ENCODE measurements around the gene ZNF184. TPM values are rescaled to one million over a fixed set of nuclear protein-coding genes. Genes with fewer than 3 reads are reported as not detected.

Gene ZNF184
- total RNA-seq, 1 experiment from 2014 or later, result 7.1 TPM

DNA sequence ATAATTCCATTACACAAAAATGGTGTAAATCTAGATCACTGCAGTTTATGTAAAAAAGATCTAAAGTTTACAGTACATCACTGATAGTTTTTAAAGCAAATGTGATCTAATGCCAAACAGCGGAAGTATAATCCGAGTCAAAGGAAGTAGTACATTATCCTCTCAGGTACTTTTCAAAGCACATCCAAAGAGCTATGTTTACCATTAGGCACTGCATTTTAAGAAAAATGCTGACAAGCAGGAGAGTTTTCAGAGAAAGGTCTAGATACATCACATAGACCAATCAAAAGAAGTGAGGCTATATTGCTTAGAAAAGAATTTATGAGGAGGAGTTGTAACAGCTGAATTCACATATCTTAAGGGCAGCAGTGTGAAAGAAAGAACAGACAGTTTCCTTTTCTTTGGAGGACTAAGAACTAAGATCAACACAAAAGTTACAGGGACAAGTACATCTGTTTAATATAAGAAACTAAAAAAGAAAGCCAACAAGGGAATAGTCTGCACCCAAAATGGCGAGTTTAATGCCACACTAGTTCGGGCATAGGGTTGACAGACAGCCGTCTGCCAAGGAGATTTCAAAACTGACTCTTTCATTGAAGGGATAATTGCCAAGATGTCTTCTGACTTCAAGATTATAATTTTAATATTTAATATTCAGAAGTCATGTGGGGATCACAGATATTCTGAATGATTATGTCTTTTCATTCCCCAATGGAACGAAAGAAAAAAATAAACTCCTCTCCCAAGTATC, 1.4 kb downstream of the ZNF184 start (continued):
- TF ChIP-seq, protein P1, sequence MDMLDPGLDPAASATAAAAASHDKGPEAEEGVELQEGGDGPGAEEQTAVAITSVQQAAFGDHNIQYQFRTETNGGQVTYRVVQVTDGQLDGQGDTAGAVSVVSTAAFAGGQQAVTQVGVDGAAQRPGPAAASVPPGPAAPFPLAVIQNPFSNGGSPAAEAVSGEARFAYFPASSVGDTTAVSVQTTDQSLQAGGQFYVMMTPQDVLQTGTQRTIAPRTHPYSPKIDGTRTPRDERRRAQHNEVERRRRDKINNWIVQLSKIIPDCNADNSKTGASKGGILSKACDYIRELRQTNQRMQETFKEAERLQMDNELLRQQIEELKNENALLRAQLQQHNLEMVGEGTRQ (CRISPR knock-in tag; IDR thresholded peaks at IDR 0.05), result no peak
- no peak for TF ChIP-seq ZNF396 (CRISPR knock-in tag; IDR thresholded peaks at IDR 0.05; ENCODE audit: borderline replicate concordance)

DNA sequence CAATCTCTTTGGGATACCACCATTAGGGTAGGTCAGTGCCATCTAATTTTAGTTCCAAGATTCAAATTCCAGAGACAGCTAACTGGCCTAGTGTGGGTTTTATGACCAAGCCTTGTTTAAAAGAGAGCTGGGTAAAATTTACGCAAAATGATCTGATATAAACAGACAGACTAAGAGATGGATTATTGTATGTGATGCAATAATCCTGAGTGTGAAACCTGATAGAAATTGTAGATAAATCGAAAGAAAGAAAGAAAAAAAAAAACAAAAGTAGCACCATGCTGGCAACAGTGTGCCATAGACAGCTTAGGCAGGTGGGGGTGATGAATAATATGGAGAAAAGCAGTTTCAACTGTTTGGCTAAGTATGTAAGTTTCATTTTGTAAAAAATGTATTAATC, 2.9 kb downstream of the ZNF184 start:
- ATAC-seq (no peak), DNase-seq (ENCODE audit: low spot score) (no peak)
- no peak overlapping the region for H3K27ac Mint-ChIP-seq
- CTCF ChIA-PET, result interaction anchor here (0.6 kb wide), 1 partner anchor 30 kb away, joined by 4 read pairs; no protein-coding TSS in a partner anchor
- no peak overlapping the region; the same call in 1 of the 2 replicates for H3K4me3 Mint-ChIP-seq
- peaks cover 27% of the 10 kb centered on the region for H3K36me3 Mint-ChIP-seq
- H3K4me1 Mint-ChIP-seq, result peaks cover 22% of the 10 kb centered on the region
- TF ChIP-seq, protein P2, sequence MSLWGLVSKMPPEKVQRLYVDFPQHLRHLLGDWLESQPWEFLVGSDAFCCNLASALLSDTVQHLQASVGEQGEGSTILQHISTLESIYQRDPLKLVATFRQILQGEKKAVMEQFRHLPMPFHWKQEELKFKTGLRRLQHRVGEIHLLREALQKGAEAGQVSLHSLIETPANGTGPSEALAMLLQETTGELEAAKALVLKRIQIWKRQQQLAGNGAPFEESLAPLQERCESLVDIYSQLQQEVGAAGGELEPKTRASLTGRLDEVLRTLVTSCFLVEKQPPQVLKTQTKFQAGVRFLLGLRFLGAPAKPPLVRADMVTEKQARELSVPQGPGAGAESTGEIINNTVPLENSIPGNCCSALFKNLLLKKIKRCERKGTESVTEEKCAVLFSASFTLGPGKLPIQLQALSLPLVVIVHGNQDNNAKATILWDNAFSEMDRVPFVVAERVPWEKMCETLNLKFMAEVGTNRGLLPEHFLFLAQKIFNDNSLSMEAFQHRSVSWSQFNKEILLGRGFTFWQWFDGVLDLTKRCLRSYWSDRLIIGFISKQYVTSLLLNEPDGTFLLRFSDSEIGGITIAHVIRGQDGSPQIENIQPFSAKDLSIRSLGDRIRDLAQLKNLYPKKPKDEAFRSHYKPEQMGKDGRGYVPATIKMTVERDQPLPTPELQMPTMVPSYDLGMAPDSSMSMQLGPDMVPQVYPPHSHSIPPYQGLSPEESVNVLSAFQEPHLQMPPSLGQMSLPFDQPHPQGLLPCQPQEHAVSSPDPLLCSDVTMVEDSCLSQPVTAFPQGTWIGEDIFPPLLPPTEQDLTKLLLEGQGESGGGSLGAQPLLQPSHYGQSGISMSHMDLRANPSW (CRISPR knock-in tag; conservative IDR thresholded peaks at IDR 0.05; ENCODE audit: low read depth), result no peak
- no peak for TF ChIP-seq TCF7 (CRISPR knock-in tag; IDR thresholded peaks at IDR 0.05; ENCODE audit: low read depth)
- POLR2A ChIA-PET, result no interaction called here
- H3K9me3 Mint-ChIP-seq, result no peaks in the 10 kb centered on the region
- H3K27me3 Mint-ChIP-seq (ENCODE audit: low read depth), result no peaks in the 10 kb centered on the region

DNA sequence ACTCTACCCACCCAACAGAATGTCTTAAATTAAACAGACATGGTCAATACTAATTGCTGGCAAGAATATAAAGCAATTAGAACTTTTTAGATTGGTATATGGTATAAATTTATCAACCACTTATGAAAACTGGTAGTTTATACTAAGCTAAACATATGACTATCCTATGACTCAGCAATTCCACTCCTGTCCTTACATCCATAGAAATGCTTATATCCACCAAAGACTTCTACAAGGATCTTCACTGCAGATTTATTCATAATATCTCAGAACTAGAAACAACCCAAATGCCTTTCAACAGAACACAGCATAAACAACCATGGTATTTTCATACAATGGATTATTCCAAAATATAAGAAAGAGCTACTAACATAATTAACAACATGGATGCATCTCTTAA, 4.6 kb downstream of the ZNF184 start:
- H3K4me3 Mint-ChIP-seq, result no peak overlapping the region
- CTCF ChIA-PET, result no interaction called here

More for the DNA sequence above, 4.6 kb downstream of the ZNF184 start:
- Mint-ChIP-seq H3K27me3 (ENCODE audit: low read depth) (no peaks in the 10 kb centered on the region), H3K9me3 (peaks cover 8% of the 10 kb centered on the region; the same call in 1 of the 2 replicates), H3K36me3 (peaks cover 36% of the 10 kb centered on the region), H3K4me1 (peaks cover 12% of the 10 kb centered on the region), H3K27ac (no peak overlapping the region)
- no peak for TF ChIP-seq SMAD3 (CRISPR knock-in tag; IDR thresholded peaks at IDR 0.05; ENCODE audit: borderline replicate concordance)
- TF ChIP-seq, protein P3, sequence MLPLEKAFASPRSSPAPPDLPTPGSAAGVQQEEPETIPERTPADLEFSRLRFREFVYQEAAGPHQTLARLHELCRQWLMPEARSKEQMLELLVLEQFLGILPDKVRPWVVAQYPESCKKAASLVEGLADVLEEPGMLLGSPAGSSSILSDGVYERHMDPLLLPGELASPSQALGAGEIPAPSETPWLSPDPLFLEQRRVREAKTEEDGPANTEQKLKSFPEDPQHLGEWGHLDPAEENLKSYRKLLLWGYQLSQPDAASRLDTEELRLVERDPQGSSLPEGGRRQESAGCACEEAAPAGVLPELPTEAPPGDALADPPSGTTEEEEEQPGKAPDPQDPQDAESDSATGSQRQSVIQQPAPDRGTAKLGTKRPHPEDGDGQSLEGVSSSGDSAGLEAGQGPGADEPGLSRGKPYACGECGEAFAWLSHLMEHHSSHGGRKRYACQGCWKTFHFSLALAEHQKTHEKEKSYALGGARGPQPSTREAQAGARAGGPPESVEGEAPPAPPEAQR (CRISPR knock-in tag; IDR thresholded peaks at IDR 0.05), result no peak
- TF ChIP-seq, protein P4, sequence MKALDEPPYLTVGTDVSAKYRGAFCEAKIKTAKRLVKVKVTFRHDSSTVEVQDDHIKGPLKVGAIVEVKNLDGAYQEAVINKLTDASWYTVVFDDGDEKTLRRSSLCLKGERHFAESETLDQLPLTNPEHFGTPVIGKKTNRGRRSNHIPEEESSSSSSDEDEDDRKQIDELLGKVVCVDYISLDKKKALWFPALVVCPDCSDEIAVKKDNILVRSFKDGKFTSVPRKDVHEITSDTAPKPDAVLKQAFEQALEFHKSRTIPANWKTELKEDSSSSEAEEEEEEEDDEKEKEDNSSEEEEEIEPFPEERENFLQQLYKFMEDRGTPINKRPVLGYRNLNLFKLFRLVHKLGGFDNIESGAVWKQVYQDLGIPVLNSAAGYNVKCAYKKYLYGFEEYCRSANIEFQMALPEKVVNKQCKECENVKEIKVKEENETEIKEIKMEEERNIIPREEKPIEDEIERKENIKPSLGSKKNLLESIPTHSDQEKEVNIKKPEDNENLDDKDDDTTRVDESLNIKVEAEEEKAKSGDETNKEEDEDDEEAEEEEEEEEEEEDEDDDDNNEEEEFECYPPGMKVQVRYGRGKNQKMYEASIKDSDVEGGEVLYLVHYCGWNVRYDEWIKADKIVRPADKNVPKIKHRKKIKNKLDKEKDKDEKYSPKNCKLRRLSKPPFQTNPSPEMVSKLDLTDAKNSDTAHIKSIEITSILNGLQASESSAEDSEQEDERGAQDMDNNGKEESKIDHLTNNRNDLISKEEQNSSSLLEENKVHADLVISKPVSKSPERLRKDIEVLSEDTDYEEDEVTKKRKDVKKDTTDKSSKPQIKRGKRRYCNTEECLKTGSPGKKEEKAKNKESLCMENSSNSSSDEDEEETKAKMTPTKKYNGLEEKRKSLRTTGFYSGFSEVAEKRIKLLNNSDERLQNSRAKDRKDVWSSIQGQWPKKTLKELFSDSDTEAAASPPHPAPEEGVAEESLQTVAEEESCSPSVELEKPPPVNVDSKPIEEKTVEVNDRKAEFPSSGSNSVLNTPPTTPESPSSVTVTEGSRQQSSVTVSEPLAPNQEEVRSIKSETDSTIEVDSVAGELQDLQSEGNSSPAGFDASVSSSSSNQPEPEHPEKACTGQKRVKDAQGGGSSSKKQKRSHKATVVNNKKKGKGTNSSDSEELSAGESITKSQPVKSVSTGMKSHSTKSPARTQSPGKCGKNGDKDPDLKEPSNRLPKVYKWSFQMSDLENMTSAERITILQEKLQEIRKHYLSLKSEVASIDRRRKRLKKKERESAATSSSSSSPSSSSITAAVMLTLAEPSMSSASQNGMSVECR (CRISPR knock-in tag; IDR thresholded peaks at IDR 0.05; ENCODE audit: borderline replicate concordance), result no peak
- TF ChIP-seq ZNF423 (CRISPR knock-in tag; IDR thresholded peaks at IDR 0.05), result no peak
- DNase-seq (ENCODE audit: low spot score), result no peak
- POLR2A ChIA-PET, result no interaction called here
- no peak for ATAC-seq
